GM12891 (cell line): ENCODE measurements around the gene GLIPR2.
A peak's percentile ranks its signal among the peaks of the same experiment; 100 is the strongest.

Experiments
- DNase-seq: peaks from one replicate; pipeline ENCODE4 v3.0.0; 2011; ENCODE audit warnings: low spot score; ENCODE audit not compliant: insufficient read length
- FAIRE-seq: peaks from 2 replicates; lab custom pipeline; 2011; peaks lifted over from hg19 to GRCh38; lab: Jason Lieb, UNC
- PAX5 ChIP-seq: IDR thresholded peaks from 2 replicates; pipeline ENCODE4 v1.6.1; 2011; ENCODE audit warnings: low read length, moderate library complexity, mild to moderate bottlenecking; ENCODE audit not compliant: insufficient read depth, severe bottlenecking
- POLR2A ChIP-seq: IDR thresholded peaks from 2 replicates; pipeline ENCODE4 v1.6.1; 2011; ENCODE audit warnings: low read depth, low read length, control low read depth
- POLR2AphosphoS5 ChIP-seq: IDR thresholded peaks from 2 replicates; pipeline ENCODE4 v1.6.1; 2011; ENCODE audit warnings: low read depth, low read length, control low read depth
- POU2F2 ChIP-seq: IDR thresholded peaks from 2 replicates; pipeline ENCODE4 v1.6.1; 2011; ENCODE audit warnings: low read depth, mild to moderate bottlenecking, control low read depth, low read length, moderate library complexity
- SPI1 ChIP-seq: IDR thresholded peaks from 2 replicates; pipeline ENCODE4 v1.6.1; 2011; ENCODE audit warnings: low read depth, low read length, control low read depth
- TAF1 ChIP-seq: IDR thresholded peaks from 2 replicates; pipeline ENCODE4 v1.6.1; 2011; ENCODE audit warnings: low read depth, low read length, control low read depth

Gene GLIPR2

DNA sequence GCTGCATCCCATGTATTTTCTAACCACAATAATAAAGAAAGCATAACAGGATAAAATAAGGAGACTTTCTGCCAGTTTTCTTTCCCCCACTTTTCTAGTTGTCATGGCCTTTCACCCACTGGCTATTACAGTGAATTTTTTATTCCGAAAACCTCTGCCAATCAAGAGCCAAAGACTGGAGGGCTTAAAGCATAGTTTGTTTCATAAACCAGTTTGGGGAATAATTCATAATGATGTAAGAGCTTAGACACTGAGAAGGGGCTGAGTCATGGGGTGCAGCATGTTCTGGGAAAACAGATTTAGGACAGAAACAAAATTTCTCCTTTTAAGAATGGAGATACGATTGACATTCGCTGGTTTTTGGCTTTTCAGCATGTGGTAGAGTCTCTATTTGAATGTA is 4.4 kb upstream of the GLIPR2 start:
- FAIRE-seq (no peak), DNase-seq (no peak)
- TF ChIP-seq PAX5 (no peak), SPI1 (no peak), TAF1 (no peak), POU2F2 (no peak), POLR2A (no peak), POLR2AphosphoS5 (no peak)

DNA sequence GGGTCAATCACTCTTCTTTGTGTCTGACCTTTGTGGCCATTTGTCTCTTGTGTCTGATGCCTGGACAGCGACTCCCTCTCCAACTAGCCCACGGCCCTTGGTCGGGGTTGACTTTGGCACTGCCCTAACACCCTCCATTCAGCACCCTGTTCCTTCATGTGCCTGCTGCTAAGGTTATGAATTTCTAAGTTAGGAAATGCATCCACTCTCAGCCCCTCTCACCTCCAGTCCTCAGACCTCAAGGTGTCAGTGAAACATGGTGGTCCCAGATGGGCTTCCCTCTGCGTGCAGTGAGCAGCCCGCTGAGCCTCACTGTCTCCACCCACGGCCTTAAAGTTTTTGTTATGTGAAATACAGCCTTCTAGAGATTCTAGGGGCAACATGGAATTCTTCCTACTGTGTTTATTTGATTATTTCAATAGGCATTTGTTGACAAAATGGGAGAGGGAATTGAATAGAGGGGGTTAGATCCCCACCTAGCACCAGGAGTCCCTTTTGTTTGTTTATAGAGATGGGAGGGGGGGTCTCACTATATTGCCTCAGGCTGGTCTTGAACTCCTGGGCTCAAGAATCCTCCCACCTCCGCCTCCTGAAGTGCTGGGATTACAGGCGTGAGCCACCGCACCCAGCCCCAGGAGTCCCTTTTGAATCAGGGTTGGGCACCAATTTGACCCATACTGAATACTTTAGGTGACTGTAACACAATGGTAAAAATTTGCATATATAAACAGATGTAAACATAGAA is 1.6 kb upstream of the GLIPR2 start:
- FAIRE-seq (no peak), DNase-seq (no peak)
- no peak for TF ChIP-seq PAX5

DNA sequence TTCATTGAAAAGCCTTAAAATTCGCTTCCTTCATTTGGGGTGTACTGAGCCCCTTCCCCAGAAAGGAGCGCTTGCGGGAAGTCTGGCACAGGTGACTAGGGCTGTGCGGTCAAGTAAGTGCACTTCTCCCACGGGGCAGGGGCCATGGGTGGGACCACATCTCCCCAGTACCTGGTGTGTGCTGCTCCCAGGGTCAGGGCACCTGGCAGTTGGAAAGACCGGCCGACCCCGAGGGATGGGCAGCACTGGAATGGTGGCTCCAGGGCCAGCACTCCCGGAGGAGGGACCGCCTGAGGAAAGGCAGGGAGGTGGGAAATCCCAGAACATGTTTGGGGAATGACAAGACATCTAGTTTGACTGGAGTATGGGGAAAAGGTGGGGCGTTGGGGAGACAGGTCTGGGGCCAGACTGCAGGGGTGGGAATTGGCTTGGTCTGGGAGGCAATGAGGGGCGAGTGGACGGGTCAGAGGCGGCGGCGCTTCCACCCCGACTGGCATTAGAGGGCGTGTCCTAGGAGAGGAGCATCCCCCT is 727 bp upstream of the GLIPR2 start:
- TF ChIP-seq TAF1 = no peak
- no peak for TF ChIP-seq PAX5
- no peak for TF ChIP-seq SPI1
- no peak for TF ChIP-seq POU2F2
- no peak for TF ChIP-seq POLR2AphosphoS5
- no peak for TF ChIP-seq POLR2A
- DNase-seq = no peak
- no peak for FAIRE-seq

DNA sequence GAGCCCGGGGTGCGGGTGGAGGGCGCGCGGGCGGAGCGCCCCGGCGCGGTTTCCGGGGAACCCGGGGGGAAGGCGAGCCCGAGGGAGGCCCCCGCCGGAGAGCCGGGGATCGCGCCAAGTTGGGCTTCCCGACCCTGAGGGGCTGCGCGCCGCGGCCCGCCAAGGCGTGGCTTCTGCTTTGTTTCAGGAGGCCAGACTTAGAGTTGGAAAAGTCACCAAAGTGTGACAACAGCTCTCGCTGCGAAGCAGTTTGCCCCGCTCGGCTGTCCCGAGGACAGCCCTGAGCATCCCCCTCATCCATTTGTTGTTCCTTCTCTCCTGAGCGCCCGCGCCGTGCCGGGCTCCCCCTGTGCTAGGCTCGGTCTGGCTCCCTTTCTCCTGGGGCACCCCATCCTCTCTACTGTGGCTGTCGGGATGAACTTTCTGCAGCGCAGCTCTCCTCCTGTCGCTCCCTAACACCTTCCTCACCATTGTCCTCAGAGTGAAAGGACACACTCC is 410 bp downstream of the GLIPR2 start:
- FAIRE-seq (no peak), DNase-seq (peak; percentile 57)
- TF ChIP-seq TAF1 (no peak), POLR2AphosphoS5 (no peak), POU2F2 (no peak), SPI1 (no peak), POLR2A (no peak), PAX5 (no peak)

DNA sequence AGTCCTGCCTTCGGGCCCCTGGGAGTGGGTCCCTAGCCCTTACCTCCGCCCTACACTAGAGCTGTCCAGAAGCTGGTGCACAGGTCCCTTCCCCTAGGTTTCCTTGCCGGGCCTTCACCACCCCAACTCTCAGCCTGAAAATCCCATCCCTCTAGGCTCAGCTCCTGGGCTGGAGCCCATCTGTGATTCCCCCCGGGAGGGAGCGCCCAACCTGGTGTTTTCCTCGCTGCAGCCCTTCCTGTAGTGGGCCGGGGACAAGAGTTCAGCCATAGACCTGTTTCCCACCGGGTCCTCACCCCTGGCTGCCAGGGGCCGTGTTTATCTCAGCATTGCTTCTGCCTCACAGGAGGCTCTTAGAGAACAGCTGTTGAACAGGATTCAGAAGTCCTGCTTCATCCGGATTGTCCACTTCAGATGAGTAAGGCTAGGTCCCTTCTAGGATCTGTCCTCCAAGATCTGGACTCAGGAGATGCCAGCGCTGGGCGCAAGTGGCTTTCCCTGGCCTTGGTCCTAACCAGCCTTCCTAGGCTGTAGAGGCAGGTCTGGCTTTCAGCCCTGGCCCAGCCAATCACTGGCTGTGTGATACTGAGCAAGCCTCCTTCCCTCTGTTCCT is 965 bp downstream of the GLIPR2 start:
- no peak for DNase-seq
- no peak for FAIRE-seq
- TF ChIP-seq POLR2AphosphoS5 (no peak), TAF1 (no peak)

DNA sequence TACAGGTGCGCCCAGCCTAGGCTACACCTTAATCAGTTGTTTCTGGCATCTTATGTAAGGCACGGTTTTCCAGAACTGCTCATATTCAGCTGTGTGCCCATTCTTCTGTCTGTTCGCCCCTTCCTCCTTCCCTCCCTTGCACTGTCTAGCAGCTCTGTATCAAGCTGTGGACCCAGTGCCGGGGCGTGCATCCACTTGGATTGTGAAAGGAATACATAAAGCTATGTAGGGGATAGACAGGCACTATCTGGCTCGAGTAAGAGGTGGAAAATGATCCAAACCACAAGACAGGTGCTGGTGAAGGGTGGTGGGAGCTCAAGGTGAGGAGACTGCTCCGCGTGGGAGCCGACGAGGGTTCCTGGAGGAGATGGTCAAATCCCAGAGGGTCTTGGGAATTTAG is 2.0 kb downstream of the GLIPR2 start:
- no peak for FAIRE-seq
- no peak for DNase-seq
- no peak for TF ChIP-seq POU2F2
- TF ChIP-seq SPI1 = no peak
- TF ChIP-seq POLR2A = no peak
- TF ChIP-seq TAF1 = no peak
- no peak for TF ChIP-seq PAX5
- no peak for TF ChIP-seq POLR2AphosphoS5

DNA sequence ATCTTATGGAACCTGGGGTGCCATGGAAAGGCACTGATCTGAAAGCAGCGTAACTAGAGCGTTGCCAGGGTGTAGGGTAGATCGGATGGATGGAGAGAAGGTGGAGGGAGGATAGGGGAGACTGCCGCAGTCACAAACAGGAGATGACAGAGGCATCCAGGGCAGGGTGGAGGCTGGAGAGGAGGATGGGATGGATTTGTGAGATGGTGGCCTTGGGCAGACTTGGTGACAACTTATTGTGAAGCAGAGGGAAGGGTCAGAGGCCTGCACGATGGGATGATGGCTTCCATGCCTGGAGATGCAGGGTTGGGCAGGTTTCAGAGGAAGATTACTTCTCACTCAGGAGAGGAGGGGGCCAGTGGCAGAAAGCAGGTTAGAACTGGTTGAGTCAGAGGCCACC is 2.4 kb downstream of the GLIPR2 start:
- FAIRE-seq = no peak

DNA sequence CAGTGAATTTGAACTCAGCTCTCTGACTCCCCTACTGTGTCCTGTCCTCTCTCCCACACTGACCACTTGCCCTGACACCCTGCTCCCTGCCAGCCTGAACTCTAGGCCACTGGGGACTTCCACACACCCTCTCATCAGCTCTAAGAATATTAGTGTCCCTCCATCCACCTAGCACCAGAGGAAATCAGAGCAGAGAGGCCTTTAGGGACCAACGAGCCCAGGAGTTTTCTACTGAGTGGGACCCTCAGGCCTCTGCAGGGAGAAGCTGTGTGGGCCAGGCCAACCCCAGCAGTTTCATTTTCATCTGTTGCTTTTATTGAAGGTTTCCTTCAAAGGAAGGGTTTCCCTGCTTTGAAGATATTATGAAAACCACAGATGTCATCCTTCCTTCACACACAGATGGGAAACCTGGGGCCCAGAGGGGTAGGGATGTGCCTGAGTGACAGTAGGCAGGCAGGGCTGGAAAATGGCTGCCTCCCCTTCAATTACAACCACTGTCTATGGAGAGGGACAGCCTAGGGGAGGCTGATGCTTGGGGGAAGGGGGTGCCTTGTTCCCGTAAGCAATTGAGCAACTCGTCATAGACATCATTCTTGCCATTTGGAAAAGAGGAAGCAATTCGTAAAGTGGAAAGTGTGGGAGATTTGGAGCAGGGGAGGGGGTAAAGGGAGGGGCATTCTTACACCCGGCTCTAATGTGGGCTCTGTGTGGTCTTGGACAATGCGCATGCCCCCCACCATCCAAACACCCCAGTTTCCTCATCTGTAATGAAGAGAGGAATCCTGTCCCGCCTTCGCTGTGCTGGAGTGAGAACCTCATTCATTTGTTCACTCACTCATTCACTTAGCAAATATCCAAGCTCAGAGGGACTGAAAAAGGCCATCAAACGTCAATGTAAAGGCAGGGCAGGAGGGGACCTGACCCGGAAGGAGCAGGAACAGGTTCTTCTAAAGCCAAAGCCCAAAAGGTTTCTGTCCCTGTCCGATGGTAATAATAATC is 3.9 kb downstream of the GLIPR2 start:
- DNase-seq (no peak), FAIRE-seq (peak; percentile 13)
- TF ChIP-seq PAX5 (no peak), SPI1 (no peak), POLR2A (no peak), POU2F2 (no peak), TAF1 (no peak), POLR2AphosphoS5 (no peak)

More for the DNA sequence above, 2.4 kb downstream of the GLIPR2 start:
- no peak for TF ChIP-seq POLR2A
- TF ChIP-seq SPI1 = no peak
- TF ChIP-seq POLR2AphosphoS5 = no peak
- TF ChIP-seq POU2F2 = no peak
- TF ChIP-seq PAX5 = no peak
- TF ChIP-seq TAF1 = no peak
- no peak for DNase-seq

DNA sequence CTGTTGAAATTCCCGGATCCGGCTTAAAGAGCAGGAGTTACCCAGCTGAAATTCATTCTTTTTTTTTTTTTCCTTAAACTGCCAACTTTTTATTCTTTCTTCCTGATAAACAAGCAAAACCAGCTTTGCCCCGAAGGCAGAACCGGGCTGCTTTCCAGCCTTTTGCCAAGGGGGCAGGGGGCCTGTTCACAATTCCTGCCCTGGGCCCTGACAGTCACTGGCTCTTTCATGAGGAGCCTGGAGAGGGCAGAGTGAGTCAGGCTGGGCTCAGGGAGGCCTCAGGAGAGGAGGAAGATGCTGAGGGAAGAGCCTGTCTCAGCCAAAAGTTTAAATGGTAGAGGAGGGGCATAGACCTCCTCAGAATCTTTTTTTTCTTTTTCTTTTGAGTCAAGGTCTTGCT is 4.8 kb downstream of the GLIPR2 start:
- no peak for FAIRE-seq
- DNase-seq = no peak
- TF ChIP-seq POLR2AphosphoS5 (no peak), TAF1 (no peak), PAX5 (no peak), POU2F2 (no peak), SPI1 (no peak), POLR2A (no peak)
